Measurements from ENCODE around the gene PML.
"Not testable (repeated sequence)": the region's sequence is repeated elsewhere in the genome, so short reads cannot be mapped to it uniquely, and the experiment has no call there.

PML gene

GRCh38 chr15:74038707-74039655 is 44.5 kb downstream of the PML start:
- DNase-seq (ENCODE audit: low spot score): no peak

GRCh38 chr15:74039656-74040010 is 45.1 kb downstream of the PML start:
- no peak for DNase-seq (ENCODE audit: low spot score)

GRCh38 chr15:74040109-74040850 is 45.8 kb downstream of the PML start:
- peak; percentile 7 for DNase-seq (ENCODE audit: low spot score)

- no peak for DNase-seq (ENCODE audit: low spot score)
Observed at GRCh38 chr15:74041311-74041756, 46.8 kb downstream of the PML start.

- no peak for DNase-seq (ENCODE audit: low spot score)
Observed at GRCh38 chr15:74041777-74042435, 47.4 kb downstream of the PML start.

GRCh38 chr15:74042603-74043424 is 48.3 kb downstream of the PML start:
- no peak for DNase-seq (ENCODE audit: low spot score)

GRCh38 chr15:74043425-74044266 is 49.1 kb downstream of the PML start:
- no peak for DNase-seq (ENCODE audit: low spot score)

- DNase-seq (ENCODE audit: low spot score): no peak
Observed at GRCh38 chr15:74044267-74045110, 50.0 kb downstream of the PML start.

- no peak for DNase-seq (ENCODE audit: low spot score)
Observed at GRCh38 chr15:74045184-74045583, 50.7 kb downstream of the PML start.

GRCh38 chr15:74045636-74046274 is 51.2 kb downstream of the PML start:
- no peak for DNase-seq (ENCODE audit: low spot score)

- DNase-seq (ENCODE audit: low spot score): no peak
Observed at GRCh38 chr15:74046275-74046674, 51.8 kb downstream of the PML start.

GRCh38 chr15:74050127-74050526 is 55.6 kb downstream of the PML start:
- no peak for DNase-seq (ENCODE audit: low spot score)

GRCh38 chr15:74050556-74051234 is 56.2 kb downstream of the PML start:
- DNase-seq (ENCODE audit: low spot score): no peak

GRCh38 chr15:74052271-74053260 is 58.0 kb downstream of the PML start:
- DNase-seq (ENCODE audit: low spot score): not testable (repeated sequence)

- no peak for DNase-seq (ENCODE audit: low spot score)
Observed at GRCh38 chr15:74053517-74053916, 59.0 kb downstream of the PML start.

- peak; percentile 47 for DNase-seq (ENCODE audit: low spot score)
Observed at GRCh38 chr15:74053941-74054529, 59.5 kb downstream of the PML start.

- no peak for DNase-seq (ENCODE audit: low spot score)
Observed at GRCh38 chr15:74055804-74056203, 61.3 kb downstream of the PML start.
